Astrocyte (in vitro differentiated cells and primary cell): ENCODE data around the gene GRAMD4.

Experiments
- CTCF ChIP-seq: IDR thresholded peaks from 2 replicates; pipeline ENCODE4 v1.5.1; 2011; ENCODE audit warnings: low read depth, mild to moderate bottlenecking, inconsistent platforms, low read length, moderate library complexity; ENCODE audit not compliant: insufficient read depth
- EZH2 ChIP-seq: IDR thresholded peaks from 2 replicates; pipeline ENCODE4 v1.6.1; 2012; ENCODE audit warnings: mild to moderate bottlenecking, low read length, inconsistent platforms; ENCODE audit not compliant: insufficient read depth

GRCh38 chr22:46620588-46621242, 529 bp downstream of the GRAMD4 start:
- TF ChIP-seq CTCF = no peak
- TF ChIP-seq EZH2 = no peak
